WTC11 (cell line): ENCODE data around the gene DNMT3A. TPM values are rescaled to one million over a fixed set of nuclear protein-coding genes. Genes with fewer than 3 reads are reported as not detected.
A peak's percentile ranks its signal among the peaks of the same experiment; 100 is the strongest.

Experiments
- ATAC-seq: fragments of 200-7000 bp; cut with Tn5 transposase; 2 replicates; pipeline ENCODE4 v1.10.0; 2021; ENCODE audit warnings: mild to moderate bottlenecking, moderate library complexity
- CTCF ChIA-PET: fragments of 300-600 bp; sonication (Branson Sonifier 250); formaldehyde crosslinking; loops from one replicate; lab custom pipeline; 2021; ENCODE audit warnings: antibody characterized with exemption; lab: Charles Lee
- POLR2A ChIA-PET: fragments of 350-600 bp; sonication (Branson Sonifier 250); formaldehyde crosslinking; loops from one replicate; lab custom pipeline; 2021; ENCODE audit warnings: antibody characterized with exemption; lab: Charles Lee
- DNase-seq: peaks from one replicate; pipeline ENCODE4 v3.0.0; 2021; ENCODE audit warnings: low spot score
- H3K27ac Mint-ChIP-seq: 2 replicates; pipeline ENCODE4 v1.8.0; 2021; ENCODE audit warnings: mixed read lengths
- H3K27me3 Mint-ChIP-seq: 2 replicates; pipeline ENCODE4 v1.8.0; 2021; ENCODE audit warnings: low read depth, mild to moderate bottlenecking, moderate library complexity, mixed read lengths
- H3K36me3 Mint-ChIP-seq: 2 replicates; pipeline ENCODE4 v1.8.0; 2021; ENCODE audit warnings: mixed read lengths
- H3K4me1 Mint-ChIP-seq: 2 replicates; pipeline ENCODE4 v1.8.0; 2022; ENCODE audit warnings: mixed read lengths
- H3K4me3 Mint-ChIP-seq: 2 replicates; pipeline ENCODE4 v1.8.0; 2021; ENCODE audit warnings: mild to moderate bottlenecking, moderate library complexity, mixed read lengths
- H3K9me3 Mint-ChIP-seq: 2 replicates; pipeline ENCODE4 v1.8.0; 2021; ENCODE audit warnings: mixed read lengths
- ATF6 ChIP-seq: sonication (generic); formaldehyde crosslinking; IDR thresholded peaks from 2 replicates; pipeline ENCODE4 v1.8.1; 2023; ENCODE audit warnings: mild to moderate bottlenecking, missing genetic modification reagents
- E2F4 ChIP-seq: sonication (generic); formaldehyde crosslinking; IDR thresholded peaks from 2 replicates; pipeline ENCODE4 v1.8.1; 2022; ENCODE audit warnings: low read depth, mild to moderate bottlenecking, moderate library complexity, missing genetic modification reagents, borderline replicate concordance
- FOXK1 ChIP-seq: sonication (generic); formaldehyde crosslinking; IDR thresholded peaks from 2 replicates; pipeline ENCODE4 v1.8.0; 2022; ENCODE audit warnings: mild to moderate bottlenecking, moderate library complexity, missing genetic modification reagents
- IRF2 ChIP-seq: sonication (generic); formaldehyde crosslinking; IDR thresholded peaks from 2 replicates; pipeline ENCODE4 v1.8.0; 2022; ENCODE audit warnings: low read depth, missing genetic modification reagents, borderline replicate concordance
- JUN ChIP-seq: sonication (generic); formaldehyde crosslinking; IDR thresholded peaks from 2 replicates; pipeline ENCODE4 v1.8.0; 2023; ENCODE audit warnings: mild to moderate bottlenecking, missing genetic modification reagents
- MXD4 ChIP-seq: fragments of 250-450 bp; sonication (Bioruptor Pico); IDR thresholded peaks from 2 replicates; pipeline ENCODE4 v1.8.0; 2021; ENCODE audit warnings: mild to moderate bottlenecking, moderate library complexity, borderline replicate concordance
- NFATC4 ChIP-seq: fragments of 250-450 bp; sonication (Bioruptor Pico); IDR thresholded peaks from 2 replicates; pipeline ENCODE4 v1.9.0; 2021; ENCODE audit warnings: mild to moderate bottlenecking
- PREB ChIP-seq: sonication (generic); formaldehyde crosslinking; IDR thresholded peaks from 2 replicates; pipeline ENCODE4 v1.8.1; 2022; ENCODE audit warnings: mild to moderate bottlenecking, missing genetic modification reagents, moderate library complexity, borderline replicate concordance
- SOX15 ChIP-seq: fragments of 250-450 bp; sonication (Bioruptor Pico); IDR thresholded peaks from 2 replicates; pipeline ENCODE4 v1.9.0; 2021; ENCODE audit warnings: mild to moderate bottlenecking
- USF1 ChIP-seq: sonication (generic); formaldehyde crosslinking; IDR thresholded peaks from 2 replicates; pipeline ENCODE4 v1.8.0; 2022; ENCODE audit warnings: mild to moderate bottlenecking, missing genetic modification reagents
- ZMAT4 ChIP-seq: fragments of 250-450 bp; sonication (Bioruptor Pico); IDR thresholded peaks from 2 replicates; pipeline ENCODE4 v1.9.0; 2021; ENCODE audit warnings: mild to moderate bottlenecking
- ZNF138 ChIP-seq: sonication (generic); formaldehyde crosslinking; conservative IDR thresholded peaks from 2 replicates; pipeline ENCODE4 v1.8.1; 2022; ENCODE audit warnings: mild to moderate bottlenecking, moderate library complexity, missing genetic modification reagents
- ZNF423 ChIP-seq: fragments of 250-450 bp; sonication (Bioruptor Pico); IDR thresholded peaks from 2 replicates; pipeline ENCODE4 v2.1.2; 2022; ENCODE audit warnings: mild to moderate bottlenecking, moderate library complexity
- total RNA-seq: library from RNA; stranded (reverse); gene quantifications from 3 replicates; pipeline ENCODE4 v1.2.3, GENCODE V29; 2021
- TF ChIP-seq, protein P1 (sequence below): sonication (generic); formaldehyde crosslinking; IDR thresholded peaks from 2 replicates; pipeline ENCODE4 v1.8.0; 2022; ENCODE audit warnings: missing genetic modification reagents
- TF ChIP-seq, protein P2 (sequence below): sonication (generic); formaldehyde crosslinking; conservative IDR thresholded peaks from 2 replicates; pipeline ENCODE4 v1.8.1; 2022; ENCODE audit warnings: mild to moderate bottlenecking, missing genetic modification reagents

The DNMT3A gene
- total RNA-seq, 1 experiment from 2014 or later: 154 TPM

DNA sequence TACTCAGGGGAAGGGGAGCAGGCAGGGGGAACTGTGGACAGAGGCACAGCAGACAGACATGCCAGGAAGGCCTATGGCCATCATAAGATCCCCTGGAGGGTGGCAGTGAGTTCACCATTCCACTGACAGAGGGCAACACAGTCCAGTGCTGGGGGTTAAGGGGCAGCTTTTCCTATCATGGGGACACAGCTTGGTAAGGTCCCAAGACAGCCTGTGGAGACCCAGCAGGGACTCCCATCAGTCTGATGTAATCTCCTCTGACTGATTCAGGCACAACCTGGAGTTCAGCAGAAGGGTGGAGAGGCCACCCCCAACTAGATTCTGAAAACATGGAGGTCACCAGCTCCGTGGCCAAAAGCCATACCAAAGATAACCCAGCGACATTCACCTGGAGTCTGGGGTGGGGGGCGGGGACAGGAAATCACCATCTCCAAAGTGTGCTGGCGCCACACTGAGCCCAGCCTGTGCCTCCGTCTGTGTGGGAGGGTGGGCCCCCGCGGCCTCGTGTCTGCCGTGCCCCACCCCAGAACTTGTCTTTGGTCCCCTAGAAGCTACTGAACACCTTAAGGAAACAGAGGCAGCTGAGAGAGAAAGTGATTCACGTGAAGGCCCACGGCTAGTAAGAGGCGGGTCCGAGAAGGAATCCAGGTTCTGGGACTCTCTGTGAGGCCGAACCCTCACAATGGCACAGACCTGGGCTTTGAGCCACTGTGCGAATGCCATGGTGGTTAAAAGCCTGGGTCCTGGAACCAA is 28.6 kb downstream of the DNMT3A start:
- ChIA-PET POLR2A (interaction anchor here (0.5 to 1.0 kb wide), 3 partner anchors 60 to 374 kb away, joined by 3 to 8 read pairs (median 5); no protein-coding TSS in a partner anchor), CTCF (interaction anchor here (1.8 to 6.6 kb wide), 3 partner anchors 30 to 48 kb away, joined by 5 to 53 read pairs (median 40); no protein-coding TSS in a partner anchor)
- Mint-ChIP-seq H3K27ac (no peak overlapping the region), H3K9me3 (no peaks in the 10 kb centered on the region), H3K36me3 (no peaks in the 10 kb centered on the region), H3K4me3 (no peak overlapping the region), H3K27me3 (no peaks in the 10 kb centered on the region)
- no peak for ATAC-seq
- peak; percentile 25; the same call in 1 of the 2 replicates for TF ChIP-seq ZNF423 (CRISPR knock-in tag)
- no peak for TF ChIP-seq NFATC4
- TF ChIP-seq, all 79 proteins: peak for 1
- no peak for DNase-seq
- H3K4me1 Mint-ChIP-seq: peaks cover 61% of the 10 kb centered on the region

DNA sequence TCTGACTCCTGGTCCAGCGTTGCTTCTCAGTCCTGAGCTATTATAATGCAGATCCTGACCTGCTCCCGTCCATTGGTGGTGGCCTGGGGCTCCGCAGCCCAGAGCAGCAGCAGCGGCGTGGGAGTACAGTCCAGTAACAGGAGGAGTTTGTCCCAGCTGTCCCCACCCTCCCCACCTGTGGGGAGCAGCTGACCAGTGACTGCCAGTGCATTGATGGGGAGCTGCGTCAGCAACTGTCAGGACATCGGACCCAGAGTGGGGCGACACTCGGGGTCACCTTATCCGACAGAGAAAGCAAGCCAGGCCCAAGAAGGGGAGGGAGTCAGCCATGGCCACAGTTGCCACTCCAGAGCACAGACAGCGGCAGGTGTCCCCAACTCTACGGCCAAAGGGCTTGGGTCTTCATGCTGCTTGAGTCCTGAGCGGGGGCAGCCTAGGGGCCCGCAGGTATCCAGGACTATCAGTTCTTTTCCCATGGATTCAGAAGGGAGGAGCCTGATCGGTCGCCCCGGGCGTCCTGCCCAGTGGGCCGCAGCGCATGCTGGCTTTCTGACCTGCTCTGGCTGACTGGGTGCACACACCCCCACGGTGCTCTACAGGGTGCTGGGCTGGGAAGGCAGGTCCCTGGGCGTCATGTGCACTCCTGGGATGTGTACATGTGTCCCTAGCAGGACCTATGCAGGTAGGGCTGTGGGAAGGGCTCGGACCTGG is 29.7 kb downstream of the DNMT3A start:
- no peak for ATAC-seq
- H3K27ac Mint-ChIP-seq: peak overlapping the region; percentile 90
- CTCF ChIA-PET: interaction anchor here (0.5 to 6.6 kb wide), 6 partner anchors 15 to 50 kb away, joined by 3 to 53 read pairs (median 4); no protein-coding TSS in a partner anchor

More for the DNA sequence above, 29.7 kb downstream of the DNMT3A start:
- H3K4me1 Mint-ChIP-seq: peaks cover 61% of the 10 kb centered on the region
- H3K27me3 Mint-ChIP-seq: no peaks in the 10 kb centered on the region
- no peak overlapping the region for H3K4me3 Mint-ChIP-seq
- DNase-seq: peak; percentile 38
- POLR2A ChIA-PET: interaction anchor here (0.6 to 1.0 kb wide), 2 partner anchors 60 to 346 kb away, joined by 3 to 8 read pairs; no protein-coding TSS in a partner anchor
- TF ChIP-seq ZNF138 (CRISPR knock-in tag) (no peak), E2F4 (no peak), MXD4 (CRISPR knock-in tag) (no peak), FOXK1 (CRISPR knock-in tag) (no peak), USF1 (no peak), PREB (CRISPR knock-in tag) (no peak), JUN (CRISPR knock-in tag) (no peak), ZMAT4 (CRISPR knock-in tag) (no peak), NFATC4 (no peak), SOX15 (CRISPR knock-in tag) (no peak), ATF6 (CRISPR knock-in tag) (no peak), IRF2 (CRISPR knock-in tag) (no peak)
- TF ChIP-seq, protein P1, sequence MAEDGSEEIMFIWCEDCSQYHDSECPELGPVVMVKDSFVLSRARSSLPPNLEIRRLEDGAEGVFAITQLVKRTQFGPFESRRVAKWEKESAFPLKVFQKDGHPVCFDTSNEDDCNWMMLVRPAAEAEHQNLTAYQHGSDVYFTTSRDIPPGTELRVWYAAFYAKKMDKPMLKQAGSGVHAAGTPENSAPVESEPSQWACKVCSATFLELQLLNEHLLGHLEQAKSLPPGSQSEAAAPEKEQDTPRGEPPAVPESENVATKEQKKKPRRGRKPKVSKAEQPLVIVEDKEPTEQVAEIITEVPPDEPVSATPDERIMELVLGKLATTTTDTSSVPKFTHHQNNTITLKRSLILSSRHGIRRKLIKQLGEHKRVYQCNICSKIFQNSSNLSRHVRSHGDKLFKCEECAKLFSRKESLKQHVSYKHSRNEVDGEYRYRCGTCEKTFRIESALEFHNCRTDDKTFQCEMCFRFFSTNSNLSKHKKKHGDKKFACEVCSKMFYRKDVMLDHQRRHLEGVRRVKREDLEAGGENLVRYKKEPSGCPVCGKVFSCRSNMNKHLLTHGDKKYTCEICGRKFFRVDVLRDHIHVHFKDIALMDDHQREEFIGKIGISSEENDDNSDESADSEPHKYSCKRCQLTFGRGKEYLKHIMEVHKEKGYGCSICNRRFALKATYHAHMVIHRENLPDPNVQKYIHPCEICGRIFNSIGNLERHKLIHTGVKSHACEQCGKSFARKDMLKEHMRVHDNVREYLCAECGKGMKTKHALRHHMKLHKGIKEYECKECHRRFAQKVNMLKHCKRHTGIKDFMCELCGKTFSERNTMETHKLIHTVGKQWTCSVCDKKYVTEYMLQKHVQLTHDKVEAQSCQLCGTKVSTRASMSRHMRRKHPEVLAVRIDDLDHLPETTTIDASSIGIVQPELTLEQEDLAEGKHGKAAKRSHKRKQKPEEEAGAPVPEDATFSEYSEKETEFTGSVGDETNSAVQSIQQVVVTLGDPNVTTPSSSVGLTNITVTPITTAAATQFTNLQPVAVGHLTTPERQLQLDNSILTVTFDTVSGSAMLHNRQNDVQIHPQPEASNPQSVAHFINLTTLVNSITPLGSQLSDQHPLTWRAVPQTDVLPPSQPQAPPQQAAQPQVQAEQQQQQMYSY (CRISPR knock-in tag): no peak
- TF ChIP-seq, protein P2, sequence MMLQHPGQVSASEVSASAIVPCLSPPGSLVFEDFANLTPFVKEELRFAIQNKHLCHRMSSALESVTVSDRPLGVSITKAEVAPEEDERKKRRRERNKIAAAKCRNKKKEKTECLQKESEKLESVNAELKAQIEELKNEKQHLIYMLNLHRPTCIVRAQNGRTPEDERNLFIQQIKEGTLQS (CRISPR knock-in tag): no peak
- no peaks in the 10 kb centered on the region for H3K36me3 Mint-ChIP-seq
- H3K9me3 Mint-ChIP-seq: no peaks in the 10 kb centered on the region
